Measurements from ENCODE around the gene KCNQ1.

DNA sequence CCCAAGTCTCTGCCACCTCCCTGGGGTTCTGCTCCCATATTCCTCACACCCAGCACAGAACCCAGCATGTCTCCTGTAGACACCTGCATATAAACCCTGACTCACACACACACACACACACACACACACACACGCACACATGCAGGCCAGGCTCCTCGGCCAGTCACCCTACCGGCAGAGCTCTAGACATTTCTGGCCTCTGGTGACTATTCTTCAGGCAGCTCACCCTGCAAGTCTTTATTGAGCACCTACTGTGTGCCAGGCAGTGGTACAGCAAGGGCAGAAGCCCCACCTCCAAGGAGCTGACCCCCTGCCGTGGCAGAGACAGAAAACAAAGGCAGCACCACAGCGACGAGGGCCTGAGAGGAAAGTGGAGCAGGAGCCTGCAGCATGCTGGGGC lies 390.5 kb downstream of the KCNQ1 start:
- TF ChIP-seq EZH2 (IDR thresholded peaks at IDR 0.05; ENCODE audit: borderline replicate concordance, low read depth, low read length, severe bottlenecking) (no peak), POLR2AphosphoS5 (IDR thresholded peaks at IDR 0.05; ENCODE audit: insufficient read depth, low read depth, low read length) (no peak), POLR2A (IDR thresholded peaks at IDR 0.05; ENCODE audit: low read depth, low read length) (no peak), MYC (IDR thresholded peaks at IDR 0.05; ENCODE audit: low read depth, low read length) (no peak), GATA2 (IDR thresholded peaks at IDR 0.05; ENCODE audit: insufficient read depth, insufficient read length, low read depth, low read length) (no peak), JUN (IDR thresholded peaks at IDR 0.05; ENCODE audit: borderline replicate concordance, insufficient read depth, insufficient read length, low read depth) (no peak), FOS (IDR thresholded peaks at IDR 0.05; ENCODE audit: borderline replicate concordance, insufficient read depth, low read length) (no peak)
- TF ChIP-seq, protein P1, sequence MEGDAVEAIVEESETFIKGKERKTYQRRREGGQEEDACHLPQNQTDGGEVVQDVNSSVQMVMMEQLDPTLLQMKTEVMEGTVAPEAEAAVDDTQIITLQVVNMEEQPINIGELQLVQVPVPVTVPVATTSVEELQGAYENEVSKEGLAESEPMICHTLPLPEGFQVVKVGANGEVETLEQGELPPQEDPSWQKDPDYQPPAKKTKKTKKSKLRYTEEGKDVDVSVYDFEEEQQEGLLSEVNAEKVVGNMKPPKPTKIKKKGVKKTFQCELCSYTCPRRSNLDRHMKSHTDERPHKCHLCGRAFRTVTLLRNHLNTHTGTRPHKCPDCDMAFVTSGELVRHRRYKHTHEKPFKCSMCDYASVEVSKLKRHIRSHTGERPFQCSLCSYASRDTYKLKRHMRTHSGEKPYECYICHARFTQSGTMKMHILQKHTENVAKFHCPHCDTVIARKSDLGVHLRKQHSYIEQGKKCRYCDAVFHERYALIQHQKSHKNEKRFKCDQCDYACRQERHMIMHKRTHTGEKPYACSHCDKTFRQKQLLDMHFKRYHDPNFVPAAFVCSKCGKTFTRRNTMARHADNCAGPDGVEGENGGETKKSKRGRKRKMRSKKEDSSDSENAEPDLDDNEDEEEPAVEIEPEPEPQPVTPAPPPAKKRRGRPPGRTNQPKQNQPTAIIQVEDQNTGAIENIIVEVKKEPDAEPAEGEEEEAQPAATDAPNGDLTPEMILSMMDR (IDR thresholded peaks at IDR 0.05; ENCODE audit: extremely low read depth in 1 of 2, insufficient read depth in 1 of 2, low read depth in 1 of 2, low read length in 2 of 2) = no peak
- TF ChIP-seq, protein P2, sequence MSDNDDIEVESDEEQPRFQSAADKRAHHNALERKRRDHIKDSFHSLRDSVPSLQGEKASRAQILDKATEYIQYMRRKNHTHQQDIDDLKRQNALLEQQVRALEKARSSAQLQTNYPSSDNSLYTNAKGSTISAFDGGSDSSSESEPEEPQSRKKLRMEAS (IDR thresholded peaks at IDR 0.05; ENCODE audit: insufficient read depth, insufficient read length) = no peak
